SU-DHL-6 (cell line): ENCODE data around the gene ENPP4.

Source experiments
- H2AFZ ChIP-seq: fragments of 200-600 bp; sonication (generic); 2 replicates; pipeline ENCODE4 v1.6.1; 2014; ENCODE audit warnings: low read depth, mild to moderate bottlenecking, moderate library complexity, mixed read lengths, antibody characterized with exemption, low read length; ENCODE audit not compliant: severe bottlenecking
- H3F3A ChIP-seq: fragments of 200-600 bp; shearing (Covaris generic); 2 replicates; pipeline ENCODE4 v1.6.0; 2016; ENCODE audit warnings: antibody characterized with exemption, mild to moderate bottlenecking; ENCODE audit not compliant: insufficient read depth
- H3K27ac ChIP-seq: fragments of 200-600 bp; sonication (generic); 2 replicates; pipeline ENCODE4 v1.5.1; 2016; ENCODE audit warnings: low read depth, mild to moderate bottlenecking, low read length, moderate library complexity, mixed read lengths
- H3K27me3 ChIP-seq: fragments of 200-600 bp; sonication (generic), shearing (Covaris generic); 2 replicates; pipeline ENCODE4 v1.6.0; 2014; ENCODE audit warnings: mild to moderate bottlenecking, low read length
- H3K36me3 ChIP-seq: fragments of 200-600 bp; sonication (generic); 2 replicates; pipeline ENCODE4 v1.6.1; 2014; ENCODE audit warnings: mild to moderate bottlenecking, low read length, mixed read lengths
- H3K4me2 ChIP-seq: fragments of 300-600, 200-600 bp; shearing (Covaris generic), sonication (generic); 2 replicates; pipeline ENCODE4 v1.6.0; 2014; ENCODE audit warnings: low read length, low read depth, mild to moderate bottlenecking; ENCODE audit not compliant: poor library complexity, severe bottlenecking
- H3K4me3 ChIP-seq: fragments of 200-600 bp; sonication (generic); 2 replicates; pipeline ENCODE4 v1.5.1; 2014; ENCODE audit warnings: antibody characterized with exemption, low read length, mild to moderate bottlenecking, mixed read lengths; ENCODE audit not compliant: insufficient read depth, poor library complexity, severe bottlenecking
- H3K79me2 ChIP-seq: fragments of 200-600 bp; sonication (generic); 2 replicates; pipeline ENCODE4 v1.6.1; 2014; ENCODE audit warnings: mild to moderate bottlenecking, low read length, moderate library complexity; ENCODE audit not compliant: insufficient read depth
- H3K9ac ChIP-seq: fragments of 200-600 bp; sonication (generic); 2 replicates; pipeline ENCODE4 v1.7.0; 2014; ENCODE audit warnings: mild to moderate bottlenecking, low read length
- H3K9me2 ChIP-seq: fragments of 200-600 bp; sonication (generic); replicated peaks from 2 replicates; pipeline ENCODE4 v1.6.1; 2014; ENCODE audit warnings: low read length; ENCODE audit not compliant: insufficient read depth
- H3K9me3 ChIP-seq: fragments of 200-600 bp; sonication (generic); 2 replicates; pipeline ENCODE4 v1.6.1; 2014; ENCODE audit warnings: low read length, mixed read lengths; ENCODE audit not compliant: insufficient read depth
- H4K20me1 ChIP-seq: fragments of 200-600 bp; sonication (generic); 2 replicates; pipeline ENCODE4 v1.6.1; 2014; ENCODE audit warnings: low read depth, mild to moderate bottlenecking, antibody characterized with exemption, low read length, moderate library complexity, mixed read lengths
- CTCF ChIP-seq: fragments of 200-600 bp; sonication (generic); IDR thresholded peaks from one replicate; pipeline ENCODE4 v1.5.1; 2017; ENCODE audit warnings: antibody characterized with exemption, mild to moderate bottlenecking, low read length, moderate library complexity; ENCODE audit not compliant: insufficient read depth, poor library complexity, severe bottlenecking
- EZH2phosphoT487 ChIP-seq: fragments of 200-600 bp; sonication (generic), shearing (Covaris generic); conservative IDR thresholded peaks from 2 replicates; pipeline ENCODE4 v1.6.1; 2018; ENCODE audit warnings: mild to moderate bottlenecking, antibody characterized with exemption, low read length, moderate library complexity, mixed read lengths

The ENPP4 gene

DNA sequence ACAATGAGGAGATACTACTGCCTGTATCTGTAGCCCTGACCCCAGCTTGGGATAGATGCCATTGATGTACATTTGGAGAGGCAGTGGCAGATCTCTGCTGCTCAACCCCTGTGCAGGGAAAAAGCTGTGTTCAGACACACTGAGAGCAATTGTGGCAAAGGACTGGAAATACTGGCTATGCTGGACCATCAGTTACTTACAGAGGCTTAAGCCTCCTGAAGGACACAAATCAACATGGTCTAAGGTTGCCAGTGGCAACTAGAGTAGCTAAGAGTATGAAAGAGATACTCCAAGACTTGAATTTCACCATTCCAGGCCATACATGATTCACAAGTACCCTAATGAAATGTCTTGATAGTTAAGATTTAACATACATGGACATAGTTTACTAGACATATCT lies 32.4 kb upstream of the ENPP4 start:
- Histone ChIP-seq H3K27ac (no peak overlapping the region), H4K20me1 (no peaks in the 10 kb centered on the region), H3K9me3 (0 out of 2 replicates have a peak, but pooled peaks cover 3% of the 10 kb centered on the region), H3F3A (no peaks in the 10 kb centered on the region), H3K79me2 (no peaks in the 10 kb centered on the region), H3K9ac (no peak overlapping the region), H2AFZ (no peak overlapping the region), H3K36me3 (peaks cover 4% of the 10 kb centered on the region; the same call in 1 of the 2 replicates), H3K9me2 (no peaks in the 10 kb centered on the region), H3K27me3 (no peaks in the 10 kb centered on the region), H3K4me3 (no peak overlapping the region), H3K4me2 (no peak overlapping the region)
- no peak for TF ChIP-seq EZH2phosphoT487
- TF ChIP-seq CTCF, result no peak

DNA sequence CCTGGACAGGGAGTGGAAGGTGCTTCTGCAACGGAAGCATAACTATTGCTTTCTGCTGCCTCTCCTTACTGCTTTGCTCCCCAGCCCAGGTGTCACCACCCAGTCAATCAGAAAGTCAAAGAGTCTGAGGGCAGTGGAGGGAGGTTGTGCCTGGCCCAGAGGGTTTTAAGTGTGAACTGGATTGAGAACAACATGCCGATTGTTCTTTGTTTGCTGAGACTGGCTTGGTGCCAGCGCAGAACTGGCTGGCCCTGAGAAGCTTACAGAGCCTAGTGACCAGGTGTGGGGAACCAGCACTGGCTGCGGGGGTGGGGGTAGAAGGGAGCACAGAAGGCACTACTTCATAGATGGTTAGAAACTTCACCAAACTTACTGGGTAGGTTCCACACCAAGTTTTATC lies 31.1 kb upstream of the ENPP4 start:
- TF ChIP-seq CTCF, result no peak
- TF ChIP-seq EZH2phosphoT487, result no peak
- Histone ChIP-seq H3K4me2 (no peak overlapping the region), H3K79me2 (no peaks in the 10 kb centered on the region), H3F3A (no peaks in the 10 kb centered on the region), H4K20me1 (no peaks in the 10 kb centered on the region), H3K27me3 (no peaks in the 10 kb centered on the region), H3K9me3 (0 out of 2 replicates have a peak, but pooled peaks cover 3% of the 10 kb centered on the region), H2AFZ (no peak overlapping the region), H3K36me3 (peaks cover 4% of the 10 kb centered on the region; the same call in 1 of the 2 replicates), H3K27ac (no peak overlapping the region), H3K9ac (no peak overlapping the region), H3K9me2 (no peaks in the 10 kb centered on the region), H3K4me3 (no peak overlapping the region)

GRCh38 chr6:46099952-46100351 lies 29.8 kb upstream of the ENPP4 start:
- TF ChIP-seq CTCF, result no peak
- TF ChIP-seq EZH2phosphoT487, result no peak
- no peaks in the 10 kb centered on the region for H3K27me3 ChIP-seq
- H3K4me3 ChIP-seq, result no peak overlapping the region
- H3K36me3 ChIP-seq, result peaks cover 4% of the 10 kb centered on the region; the same call in 1 of the 2 replicates
- H3K79me2 ChIP-seq, result no peaks in the 10 kb centered on the region
- no peak overlapping the region for H3K4me2 ChIP-seq
- H4K20me1 ChIP-seq, result no peaks in the 10 kb centered on the region
- no peaks in the 10 kb centered on the region for H3K9me2 ChIP-seq
- no peaks in the 10 kb centered on the region for H3K9me3 ChIP-seq
- H3K9ac ChIP-seq, result no peak overlapping the region
- H3F3A ChIP-seq, result no peaks in the 10 kb centered on the region
- no peak overlapping the region for H3K27ac ChIP-seq
- no peak overlapping the region for H2AFZ ChIP-seq

DNA sequence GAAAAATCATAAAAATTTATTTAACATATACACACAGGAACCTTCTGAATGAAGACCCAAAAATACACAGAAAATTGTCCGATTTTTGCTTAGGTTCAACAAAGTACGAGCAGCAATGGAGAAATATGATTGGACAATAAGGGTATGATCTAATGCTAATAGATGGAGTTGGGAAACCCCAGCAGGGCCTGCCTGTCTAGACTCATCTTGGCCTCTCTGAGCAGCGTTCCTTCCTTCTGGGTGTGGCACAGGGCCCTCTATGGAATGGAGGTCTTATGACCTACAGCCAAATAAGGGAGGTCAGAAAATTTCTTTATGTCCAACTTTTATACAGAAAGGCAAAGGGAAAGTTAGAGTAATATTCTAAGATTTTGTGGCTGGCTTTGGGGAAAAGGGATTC lies 27.7 kb upstream of the ENPP4 start:
- TF ChIP-seq CTCF (no peak), EZH2phosphoT487 (no peak)
- no peak overlapping the region for H3K9ac ChIP-seq
- H3F3A ChIP-seq, result no peaks in the 10 kb centered on the region
- H3K36me3 ChIP-seq, result peaks cover 5% of the 10 kb centered on the region; the same call in 1 of the 2 replicates
- H3K79me2 ChIP-seq, result no peaks in the 10 kb centered on the region
- H2AFZ ChIP-seq, result no peak overlapping the region
- no peaks in the 10 kb centered on the region for H3K9me2 ChIP-seq
- H4K20me1 ChIP-seq, result no peaks in the 10 kb centered on the region
- H3K4me2 ChIP-seq, result no peak overlapping the region
- H3K27ac ChIP-seq, result no peak overlapping the region
- H3K27me3 ChIP-seq, result no peaks in the 10 kb centered on the region
- H3K4me3 ChIP-seq, result no peak overlapping the region
- peaks cover 1% of the 10 kb centered on the region; the same call in 1 of the 2 replicates for H3K9me3 ChIP-seq
